Caco-2 (cell line): ENCODE data around the gene ZBTB16. TPM values are rescaled to one million over a fixed set of nuclear protein-coding genes. Genes with fewer than 3 reads are reported as not detected.

Source experiments
- BruUV-seq: library from RNA; stranded (reverse); fragments of 400-500 nt; replicated peaks from 2 replicates; lab custom pipeline; 2021; lab: Mats Ljungman, UMichigan
- CTCF ChIA-PET: fragments of 300-600 bp; sonication (Branson Sonifier 250); formaldehyde crosslinking; loops from one replicate; lab custom pipeline; 2022; ENCODE audit warnings: antibody characterized with exemption; lab: Charles Lee
- POLR2A ChIA-PET: fragments of 300-600 bp; sonication (Branson Sonifier 250); formaldehyde crosslinking; loops from one replicate; lab custom pipeline; 2022; ENCODE audit warnings: antibody characterized with exemption; lab: Charles Lee
- DNase-seq, 2 experiments: peaks; one replicate each; pipeline versions ENCODE4 v3.0.0 to v3.0.0-alpha.2; 2020 to 2022
- H3K27me3 ChIP-seq: replicated peaks from 2 replicates; pipeline ENCODE4 v1.6.0; 2011; ENCODE audit warnings: low read length; ENCODE audit not compliant: control insufficient read depth, insufficient read depth
- H3K36me3 ChIP-seq: 2 replicates; pipeline ENCODE4 v1.5.1; 2011; ENCODE audit warnings: low read length; ENCODE audit not compliant: control insufficient read depth, insufficient read depth
- H3K4me1 ChIP-seq: fragments of 250-450 bp; sonication (Bioruptor Pico); 2 replicates; pipeline ENCODE4 v1.5.1; 2020; ENCODE audit warnings: mild to moderate bottlenecking
- H3K4me3 ChIP-seq: 2 replicates; pipeline ENCODE4 v1.5.1; 2011; ENCODE audit warnings: low read depth, mild to moderate bottlenecking, control low read depth, low read length
- H3K9me3 ChIP-seq: fragments of 250-450 bp; sonication (Bioruptor Pico); 2 replicates; pipeline ENCODE4 v1.5.1; 2020; ENCODE audit warnings: mild to moderate bottlenecking, moderate library complexity
- H3K27ac Mint-ChIP-seq: one replicate; pipeline ENCODE4 v1.8.0; 2022; ENCODE audit warnings: mixed read lengths; ENCODE audit not compliant: unreplicated experiment
- H3K27me3 Mint-ChIP-seq: one replicate; pipeline ENCODE4 v1.8.0; 2022; ENCODE audit warnings: mixed read lengths; ENCODE audit not compliant: insufficient read depth, unreplicated experiment
- H3K36me3 Mint-ChIP-seq: one replicate; pipeline ENCODE4 v1.8.0; 2022; ENCODE audit warnings: mild to moderate bottlenecking, mixed read lengths; ENCODE audit not compliant: insufficient read depth, unreplicated experiment
- H3K4me1 Mint-ChIP-seq: one replicate; pipeline ENCODE4 v1.8.0; 2022; ENCODE audit warnings: low read depth, mixed read lengths; ENCODE audit not compliant: unreplicated experiment
- H3K4me3 Mint-ChIP-seq: one replicate; pipeline ENCODE4 v1.8.0; 2022; ENCODE audit warnings: mild to moderate bottlenecking, moderate library complexity, mixed read lengths; ENCODE audit not compliant: unreplicated experiment
- H3K9me3 Mint-ChIP-seq: one replicate; pipeline ENCODE4 v1.8.0; 2022; ENCODE audit warnings: mixed read lengths; ENCODE audit not compliant: unreplicated experiment
- CTCF ChIP-seq, 2 experiments: fragments of 200-600 bp in 1 of 2; IDR thresholded peaks; 1 replicate in 1 of 2; 2 replicates in 1 of 2; pipeline versions ENCODE4 v1.5.1 to v1.8.0; 2011 to 2022; ENCODE audit warnings: antibody characterized with exemption in 1 of 2, control low read depth in 1 of 2, inconsistent platforms in 1 of 2, low read depth in 1 of 2, low read length in 1 of 2, mild to moderate bottlenecking in 1 of 2, moderate library complexity in 1 of 2; ENCODE audit not compliant: insufficient read depth in 1 of 2, severe bottlenecking in 1 of 2, unreplicated experiment in 1 of 2
- intact Hi-C: fragments of 100-400 bp; cut with micrococcal nuclease; formaldehyde crosslinking; loops from one replicate; pipeline ENCODE4 v1.10.0; 2022; ENCODE audit not compliant: unreplicated experiment
- total RNA-seq: library from RNA; stranded (reverse); gene quantifications from 2 replicates; pipeline ENCODE4 v1.2.3, GENCODE V29; 2022

Gene ZBTB16
- total RNA-seq, 1 experiment from 2014 or later, result 12.7 TPM

- H3K9me3 Mint-ChIP-seq, result no peaks in the 10 kb centered on the region
These were observed 101.4 kb downstream of the ZBTB16 start for GRCh38 chr11:114160894-114161293.

DNA sequence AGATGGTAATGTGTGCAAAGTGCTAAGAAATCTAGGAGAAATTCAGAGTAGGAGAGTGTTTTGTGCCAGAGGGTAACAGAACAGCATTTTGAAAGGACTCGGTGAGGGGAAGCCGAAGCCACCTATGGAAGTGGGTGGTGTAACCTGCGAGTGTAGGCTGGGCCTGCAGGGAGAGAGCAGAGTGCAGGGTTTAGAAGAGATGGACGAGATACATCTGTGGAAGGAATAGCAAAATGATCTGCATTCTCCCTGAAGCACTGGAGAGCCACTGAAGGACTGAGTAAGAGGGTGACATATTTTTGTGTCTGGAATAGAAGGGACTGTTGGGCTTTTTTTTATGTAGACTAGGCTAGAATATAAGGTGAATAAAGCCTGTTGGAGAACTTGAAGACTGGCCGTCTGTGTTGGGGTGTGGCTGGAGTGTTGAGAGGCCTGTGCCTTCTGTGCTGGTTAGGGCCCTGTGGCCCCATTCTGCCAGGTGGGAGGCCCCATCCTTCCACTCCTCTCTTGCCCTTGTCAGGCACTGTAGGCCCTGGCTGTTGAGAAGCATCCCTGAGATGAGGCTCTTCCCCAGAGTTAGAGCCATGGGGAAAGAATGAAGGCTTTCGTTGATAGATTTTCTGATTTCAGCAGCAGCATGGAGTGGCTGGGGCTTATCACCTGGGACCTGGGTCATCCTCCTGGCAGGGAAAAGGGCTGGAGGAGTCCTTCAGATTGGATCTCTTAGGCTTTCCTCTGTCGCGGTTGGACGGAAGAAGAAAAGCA is 102.2 kb downstream of the ZBTB16 start:
- no peaks in the 10 kb centered on the region for H3K27me3 Mint-ChIP-seq
- H3K9me3 Mint-ChIP-seq, result no peaks in the 10 kb centered on the region
- no peaks in the 10 kb centered on the region for H3K4me1 Mint-ChIP-seq
- no peak overlapping the region for H3K4me3 ChIP-seq
- no peaks in the 10 kb centered on the region for H3K36me3 Mint-ChIP-seq
- CTCF ChIA-PET, result no interaction called here
- no peak for DNase-seq
- intact Hi-C loops, result no loop called here
- no peak for TF ChIP-seq CTCF (IDR thresholded peaks at IDR 0.05; ENCODE audit: insufficient read depth in 1 of 2, low read depth in 1 of 2, low read length in 1 of 2, severe bottlenecking in 1 of 2, unreplicated experiment in 1 of 2)
- no TSS peak for BruUV-seq
- H3K27ac Mint-ChIP-seq, result no peak overlapping the region
- H3K27me3 ChIP-seq, result no peaks in the 10 kb centered on the region
- H3K9me3 ChIP-seq, result no peaks in the 10 kb centered on the region
- POLR2A ChIA-PET, result no interaction called here
- H3K4me1 ChIP-seq, result no peaks in the 10 kb centered on the region
- H3K36me3 ChIP-seq, result no peaks in the 10 kb centered on the region
- H3K4me3 Mint-ChIP-seq, result no peak overlapping the region

More at GRCh38 chr11:114160894-114161293, 101.4 kb downstream of the ZBTB16 start:
- Mint-ChIP-seq H3K27ac (no peak overlapping the region), H3K4me1 (no peaks in the 10 kb centered on the region), H3K36me3 (no peaks in the 10 kb centered on the region), H3K27me3 (no peaks in the 10 kb centered on the region), H3K4me3 (no peak overlapping the region)
- no peaks in the 10 kb centered on the region for H3K4me1 ChIP-seq
- no peak for TF ChIP-seq CTCF (IDR thresholded peaks at IDR 0.05; ENCODE audit: insufficient read depth in 1 of 2, low read depth in 1 of 2, low read length in 1 of 2, severe bottlenecking in 1 of 2, unreplicated experiment in 1 of 2)
- no peaks in the 10 kb centered on the region for H3K9me3 ChIP-seq
- no peak overlapping the region for H3K4me3 ChIP-seq
- CTCF ChIA-PET, result no interaction called here
- H3K27me3 ChIP-seq, result no peaks in the 10 kb centered on the region
- POLR2A ChIA-PET, result no interaction called here
- no peaks in the 10 kb centered on the region for H3K36me3 ChIP-seq
- no peak for DNase-seq
- intact Hi-C loops, result no loop called here
- no TSS peak for BruUV-seq

DNA sequence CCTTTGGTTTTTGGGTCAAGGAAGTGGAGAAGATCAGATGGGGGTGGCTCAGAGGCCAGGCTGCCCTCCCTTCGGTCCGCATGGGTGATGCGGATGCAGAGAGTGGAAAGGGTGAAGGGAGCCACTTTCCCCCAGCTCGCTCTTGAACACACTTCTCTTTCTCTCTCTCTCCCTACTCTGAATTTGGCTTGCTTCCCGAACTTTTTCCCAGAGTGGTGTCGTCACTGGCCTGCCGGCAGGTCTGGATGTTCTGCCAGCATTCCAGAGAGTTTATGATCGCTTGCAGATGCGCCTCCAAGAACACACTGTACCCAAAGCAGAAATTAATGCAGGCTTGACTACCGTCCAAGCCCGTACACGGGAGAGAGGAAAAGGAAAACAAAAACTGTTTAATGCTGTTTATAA is 103.2 kb downstream of the ZBTB16 start:
- no peaks in the 10 kb centered on the region for H3K36me3 ChIP-seq
- BruUV-seq, result no TSS peak
- Mint-ChIP-seq H3K36me3 (no peaks in the 10 kb centered on the region), H3K4me1 (no peaks in the 10 kb centered on the region), H3K4me3 (no peak overlapping the region), H3K9me3 (no peaks in the 10 kb centered on the region), H3K27me3 (no peaks in the 10 kb centered on the region), H3K27ac (no peak overlapping the region)
- intact Hi-C loops, result no loop called here
- H3K9me3 ChIP-seq, result no peaks in the 10 kb centered on the region
- H3K4me3 ChIP-seq, result no peak overlapping the region
- POLR2A ChIA-PET, result no interaction called here
- no peak for TF ChIP-seq CTCF (IDR thresholded peaks at IDR 0.05; ENCODE audit: insufficient read depth in 1 of 2, low read depth in 1 of 2, low read length in 1 of 2, severe bottlenecking in 1 of 2, unreplicated experiment in 1 of 2)
- no peak for DNase-seq
- H3K27me3 ChIP-seq, result no peaks in the 10 kb centered on the region
- no peaks in the 10 kb centered on the region for H3K4me1 ChIP-seq
- CTCF ChIA-PET, result no interaction called here
